ENCODE measurements around the gene MCHR2. TPM values are rescaled to one million over a fixed set of nuclear protein-coding genes. Genes with fewer than 3 reads are reported as not detected.

The MCHR2 gene
- total RNA-seq, 2 donors from 2014 or later: not detected

GRCh38 chr6:99967052-99967451 is 27.0 kb downstream of the MCHR2 start:
- H3K27me3 Mint-ChIP-seq: no peaks in the 10 kb centered on the region
- ATAC-seq (no peak), DNase-seq (no peak)
- no peaks in the 10 kb centered on the region for H3K4me1 Mint-ChIP-seq
- no peaks in the 10 kb centered on the region for H3K9me3 ChIP-seq (ENCODE audit: control insufficient read depth, low read length, poor library complexity, severe bottlenecking)
- H3K27ac Mint-ChIP-seq: no peak overlapping the region
- no peaks in the 10 kb centered on the region for H3K36me3 Mint-ChIP-seq (ENCODE audit: low read depth)
- no peak overlapping the region for H3K4me3 Mint-ChIP-seq

DNA sequence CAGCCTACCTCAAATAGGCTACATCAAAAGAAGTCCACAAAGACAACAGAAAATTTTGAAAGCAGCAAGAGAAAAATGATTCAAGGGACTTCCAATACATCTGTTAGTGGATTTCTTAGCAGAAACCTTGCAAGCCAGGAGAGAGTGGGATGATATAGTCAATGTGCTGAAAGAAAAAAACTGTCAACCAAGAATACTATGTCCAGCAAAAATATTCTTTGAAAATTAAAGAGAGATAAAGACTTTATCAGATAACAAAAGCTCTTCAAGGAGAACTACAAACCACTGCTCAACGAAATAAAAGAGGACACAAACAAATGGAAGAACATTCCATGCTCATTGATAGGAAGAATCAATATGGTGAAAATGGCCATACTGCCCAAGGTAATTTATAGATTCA is 34.0 kb downstream of the MCHR2 start:
- H3K9me3 ChIP-seq (ENCODE audit: control insufficient read depth, low read length, poor library complexity, severe bottlenecking): peaks cover 3% of the 10 kb centered on the region
- ATAC-seq: no peak
- Mint-ChIP-seq H3K4me1 (no peaks in the 10 kb centered on the region), H3K27ac (no peak overlapping the region), H3K36me3 (ENCODE audit: low read depth) (no peaks in the 10 kb centered on the region), H3K27me3 (no peaks in the 10 kb centered on the region), H3K4me3 (no peak overlapping the region)
- no peak for DNase-seq

DNA sequence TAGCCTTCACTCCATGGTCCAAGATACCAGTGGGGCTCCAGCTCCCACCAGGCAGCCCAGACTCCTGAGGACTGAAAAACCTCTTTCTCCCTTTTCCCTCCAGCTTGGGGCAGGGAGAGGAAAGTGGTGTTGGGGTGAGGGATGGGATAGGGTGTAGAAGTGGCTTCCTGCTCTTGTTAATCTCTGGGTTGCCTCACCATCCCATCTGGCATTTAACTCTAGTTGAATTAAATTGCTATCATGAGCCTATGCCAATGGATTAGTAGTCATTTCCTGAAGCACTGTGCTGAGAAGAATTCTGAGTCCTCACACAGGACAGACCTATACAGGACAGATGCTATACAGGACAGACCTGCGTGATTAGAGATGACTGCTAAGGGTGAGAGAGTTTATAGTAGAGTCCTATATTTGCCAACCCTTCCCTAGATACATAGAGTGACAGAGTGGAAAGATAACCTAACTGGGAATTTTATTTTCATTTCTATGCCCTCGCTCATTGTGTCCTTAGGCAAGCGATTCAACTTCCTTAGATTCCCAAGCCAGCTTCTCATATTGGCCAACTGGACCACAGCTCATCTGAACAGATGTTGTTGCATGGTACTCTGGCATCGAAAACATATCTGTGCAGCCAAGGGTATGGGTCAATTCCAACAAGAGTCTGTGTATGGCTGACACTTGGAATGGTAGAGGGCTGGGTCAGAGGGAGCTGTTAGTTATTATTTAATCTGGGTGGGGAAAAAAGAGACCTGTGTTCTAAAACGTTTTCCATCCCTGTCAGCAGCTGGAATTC is 42.8 kb downstream of the MCHR2 start:
- H3K9me3 ChIP-seq (ENCODE audit: control insufficient read depth, low read length, poor library complexity, severe bottlenecking): no peaks in the 10 kb centered on the region
- Mint-ChIP-seq H3K4me1 (no peaks in the 10 kb centered on the region), H3K4me3 (no peak overlapping the region), H3K27me3 (peaks cover 13% of the 10 kb centered on the region), H3K36me3 (ENCODE audit: low read depth) (no peaks in the 10 kb centered on the region), H3K27ac (no peak overlapping the region)
- DNase-seq: no peak
- no peak for ATAC-seq

- Mint-ChIP-seq H3K4me1 (no peaks in the 10 kb centered on the region), H3K27me3 (peaks cover 34% of the 10 kb centered on the region), H3K27ac (no peak overlapping the region), H3K36me3 (ENCODE audit: low read depth) (no peaks in the 10 kb centered on the region), H3K4me3 (no peak overlapping the region)
- DNase-seq (no peak), ATAC-seq (no peak)
- peaks cover under 1% of the 10 kb centered on the region for H3K9me3 ChIP-seq (ENCODE audit: control insufficient read depth, low read length, poor library complexity, severe bottlenecking)
Measured at GRCh38 chr6:99946005-99946404, 48.0 kb downstream of the MCHR2 start.

GRCh38 chr6:99943846-99944245 is 50.2 kb downstream of the MCHR2 start:
- H3K4me3 Mint-ChIP-seq: no peak overlapping the region
- no peaks in the 10 kb centered on the region for H3K4me1 Mint-ChIP-seq
- no peaks in the 10 kb centered on the region for H3K36me3 Mint-ChIP-seq (ENCODE audit: low read depth)
- peaks cover 46% of the 10 kb centered on the region for H3K27me3 Mint-ChIP-seq
- H3K9me3 ChIP-seq (ENCODE audit: control insufficient read depth, low read length, poor library complexity, severe bottlenecking): peaks cover 3% of the 10 kb centered on the region
- no peak overlapping the region for H3K27ac Mint-ChIP-seq
- ATAC-seq (no peak), DNase-seq (no peak)

GRCh38 chr6:99940582-99940981 is 53.4 kb downstream of the MCHR2 start:
- no peak for ATAC-seq
- peaks cover 51% of the 10 kb centered on the region for H3K27me3 Mint-ChIP-seq
- H3K4me1 Mint-ChIP-seq: no peaks in the 10 kb centered on the region
- no peaks in the 10 kb centered on the region for H3K36me3 Mint-ChIP-seq (ENCODE audit: low read depth)
- H3K4me3 Mint-ChIP-seq: no peak overlapping the region
- peaks cover 3% of the 10 kb centered on the region for H3K9me3 ChIP-seq (ENCODE audit: control insufficient read depth, low read length, poor library complexity, severe bottlenecking)
- no peak overlapping the region for H3K27ac Mint-ChIP-seq
- no peak for DNase-seq

- H3K9me3 ChIP-seq (ENCODE audit: control insufficient read depth, low read length, poor library complexity, severe bottlenecking): no peaks in the 10 kb centered on the region
- no peak for DNase-seq
- peaks cover 10% of the 10 kb centered on the region for H3K27me3 Mint-ChIP-seq
- H3K4me3 Mint-ChIP-seq: no peak overlapping the region
- no peaks in the 10 kb centered on the region for H3K4me1 Mint-ChIP-seq
- ATAC-seq: no peak
- no peaks in the 10 kb centered on the region for H3K36me3 Mint-ChIP-seq (ENCODE audit: low read depth)
- H3K27ac Mint-ChIP-seq: no peak overlapping the region
Measured at GRCh38 chr6:99933129-99933528, 60.9 kb downstream of the MCHR2 start.

DNA sequence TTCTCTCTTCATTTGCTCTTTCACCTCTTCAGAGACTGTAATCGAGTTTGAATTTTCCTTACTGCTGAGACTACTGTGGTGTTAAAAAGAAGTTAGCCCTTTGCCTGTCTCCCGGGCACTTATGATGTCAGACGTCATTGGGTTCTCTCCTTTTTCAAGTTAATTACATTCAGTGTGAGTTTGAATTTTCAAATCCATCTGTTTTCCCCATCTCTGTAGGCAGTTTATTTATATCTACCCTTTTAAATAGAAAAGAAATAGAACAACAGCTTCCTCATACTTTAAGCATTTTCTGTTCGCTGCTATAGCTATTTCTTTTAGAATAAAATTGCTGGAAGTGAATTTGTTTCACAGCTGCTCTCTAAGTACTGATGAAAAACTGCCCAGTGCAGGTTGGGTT is 81.4 kb downstream of the MCHR2 start:
- Mint-ChIP-seq H3K4me1 (no peaks in the 10 kb centered on the region), H3K4me3 (no peak overlapping the region), H3K27ac (no peak overlapping the region), H3K27me3 (peaks cover 8% of the 10 kb centered on the region), H3K36me3 (ENCODE audit: low read depth) (no peaks in the 10 kb centered on the region)
- H3K9me3 ChIP-seq (ENCODE audit: control insufficient read depth, low read length, poor library complexity, severe bottlenecking): no peaks in the 10 kb centered on the region
- ATAC-seq (no peak), DNase-seq (no peak)

DNA sequence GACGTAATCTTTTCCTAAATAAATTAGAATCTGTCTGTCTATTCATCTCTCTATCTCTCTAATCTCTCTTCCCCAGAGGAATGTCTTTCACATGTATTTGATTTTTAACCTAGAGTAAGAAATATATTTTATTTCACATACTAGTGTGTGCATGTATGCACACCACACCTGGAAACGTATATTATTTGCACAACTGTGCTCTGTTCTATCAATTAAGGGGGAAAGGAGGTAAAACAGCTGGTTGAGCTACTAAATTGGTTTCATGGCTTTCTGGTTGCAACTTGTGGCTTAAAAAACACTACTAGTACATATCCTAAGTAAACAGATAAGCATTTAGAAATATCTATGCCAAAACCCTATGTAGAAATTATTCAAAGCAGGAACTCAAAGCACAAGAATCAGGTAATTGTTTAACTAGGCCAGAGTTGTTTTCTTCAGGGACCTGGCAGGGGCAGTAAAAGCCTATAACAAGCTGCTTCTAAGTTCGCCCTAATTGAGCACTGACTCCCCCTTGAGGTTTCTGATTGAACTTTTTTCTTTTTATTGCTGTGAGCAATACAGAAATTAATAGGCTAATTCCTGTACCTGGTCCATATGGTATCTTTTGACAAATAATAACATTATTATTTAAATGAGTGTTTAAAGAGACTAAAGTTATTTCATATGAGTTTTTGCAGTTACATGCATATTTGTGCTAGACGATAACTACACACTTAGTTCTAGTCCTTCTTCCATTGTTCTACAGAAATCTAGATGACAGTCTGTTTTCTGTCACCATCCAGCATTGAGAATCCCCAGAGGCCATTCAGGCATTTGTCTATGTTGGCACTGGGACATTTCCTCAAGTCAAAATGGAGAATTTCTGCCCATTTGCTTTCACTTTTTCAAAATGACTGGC is 88.6 kb downstream of the MCHR2 start:
- H3K9me3 ChIP-seq (ENCODE audit: control insufficient read depth, low read length, poor library complexity, severe bottlenecking): no peaks in the 10 kb centered on the region
- Mint-ChIP-seq H3K27ac (no peak overlapping the region), H3K4me1 (no peaks in the 10 kb centered on the region), H3K4me3 (no peak overlapping the region), H3K27me3 (peaks cover 44% of the 10 kb centered on the region), H3K36me3 (ENCODE audit: low read depth) (no peaks in the 10 kb centered on the region)
- DNase-seq (no peak), ATAC-seq (no peak)

DNA sequence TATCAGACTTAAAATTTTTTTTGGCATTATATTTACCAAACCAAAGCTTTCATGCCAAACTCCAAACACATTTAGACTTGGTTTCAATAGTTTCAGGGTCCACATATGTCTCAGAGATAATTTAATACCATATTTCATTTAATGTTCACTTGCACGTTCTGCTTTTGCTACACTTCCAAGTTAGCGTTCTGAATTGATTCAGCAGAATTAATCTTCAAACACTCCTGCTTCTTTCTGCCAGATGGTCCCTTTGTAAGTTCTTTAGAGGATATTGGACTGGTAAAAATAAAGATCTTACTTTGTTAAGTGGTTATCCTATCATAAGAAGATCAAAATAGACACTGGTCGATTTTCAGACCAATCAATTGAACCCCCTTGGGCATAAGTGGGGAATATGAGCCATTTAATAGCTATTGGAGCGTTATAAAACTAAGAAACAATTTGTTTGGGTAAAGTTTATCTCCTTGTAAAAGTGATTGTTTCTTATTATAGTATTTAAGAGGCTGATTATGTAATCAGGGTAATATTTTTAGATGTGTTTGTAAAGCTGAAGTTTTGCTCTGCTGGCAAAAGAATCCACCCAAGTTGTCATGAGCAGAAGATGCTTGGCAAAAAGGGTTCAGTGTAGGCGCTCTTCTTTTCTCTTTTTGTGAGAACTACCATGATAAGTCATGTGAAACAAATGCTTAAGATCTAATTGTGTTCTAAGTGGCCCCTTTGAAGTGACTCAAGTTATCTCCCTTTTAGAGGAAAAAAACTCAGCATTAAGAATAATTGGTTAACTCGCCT is 92.2 kb downstream of the MCHR2 start:
- Mint-ChIP-seq H3K4me3 (no peak overlapping the region), H3K4me1 (no peaks in the 10 kb centered on the region), H3K27ac (no peak overlapping the region), H3K27me3 (peaks cover 42% of the 10 kb centered on the region), H3K36me3 (ENCODE audit: low read depth) (peaks cover 2% of the 10 kb centered on the region)
- DNase-seq: no peak
- no peak for ATAC-seq
- no peaks in the 10 kb centered on the region for H3K9me3 ChIP-seq (ENCODE audit: control insufficient read depth, low read length, poor library complexity, severe bottlenecking)

GRCh38 chr6:99894815-99895214 is 99.2 kb downstream of the MCHR2 start:
- no peak for DNase-seq
- no peaks in the 10 kb centered on the region for H3K9me3 ChIP-seq (ENCODE audit: control insufficient read depth, low read length, poor library complexity, severe bottlenecking)
- Mint-ChIP-seq H3K36me3 (ENCODE audit: low read depth) (peaks cover 2% of the 10 kb centered on the region), H3K27me3 (peaks cover 31% of the 10 kb centered on the region), H3K4me1 (no peaks in the 10 kb centered on the region), H3K4me3 (no peak overlapping the region), H3K27ac (no peak overlapping the region)
- no peak for ATAC-seq

DNA sequence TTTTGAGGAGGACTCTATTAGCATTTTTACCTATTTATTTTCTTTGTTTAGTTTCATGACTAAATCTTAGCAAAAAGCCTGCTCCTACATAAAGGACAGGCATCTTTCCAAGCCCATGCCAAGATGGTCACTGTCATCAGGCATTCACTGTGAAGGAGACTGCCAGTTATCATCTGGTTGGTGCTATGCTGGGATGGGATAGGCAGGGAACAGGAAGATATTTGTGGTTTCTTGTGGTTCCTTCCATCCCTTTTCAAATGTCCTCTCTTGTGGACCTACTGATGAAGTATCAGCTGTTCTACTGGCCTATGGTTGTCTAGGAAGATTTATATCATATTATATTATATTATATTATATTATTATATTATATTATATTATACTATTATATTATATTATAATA is 107.0 kb downstream of the MCHR2 start:
- ATAC-seq (no peak), DNase-seq (no peak)
- Mint-ChIP-seq H3K4me3 (no peak overlapping the region), H3K36me3 (ENCODE audit: low read depth) (no peaks in the 10 kb centered on the region), H3K4me1 (peaks cover 3% of the 10 kb centered on the region), H3K27ac (no peak overlapping the region), H3K27me3 (peaks cover 8% of the 10 kb centered on the region)
- no peaks in the 10 kb centered on the region for H3K9me3 ChIP-seq (ENCODE audit: control insufficient read depth, low read length, poor library complexity, severe bottlenecking)

GRCh38 chr6:99885051-99885450 is 109.0 kb downstream of the MCHR2 start:
- Mint-ChIP-seq H3K27me3 (peaks cover 20% of the 10 kb centered on the region), H3K36me3 (ENCODE audit: low read depth) (no peaks in the 10 kb centered on the region), H3K4me3 (no peak overlapping the region), H3K27ac (no peak overlapping the region), H3K4me1 (peaks cover 7% of the 10 kb centered on the region)
- DNase-seq: no peak
- no peak for ATAC-seq
- no peaks in the 10 kb centered on the region for H3K9me3 ChIP-seq (ENCODE audit: control insufficient read depth, low read length, poor library complexity, severe bottlenecking)
